H1 (cell line): Measurements from ENCODE around the gene TACC2. TPM values are rescaled to one million over a fixed set of nuclear protein-coding genes. Genes with fewer than 3 reads are reported as not detected.
"Not testable (repeated sequence)": the region's sequence is repeated elsewhere in the genome, so short reads cannot be mapped to it uniquely, and the experiment has no call there.

Experiments
- CTCF ChIA-PET: fragments of 300-600 bp; sonication (Branson Sonifier 250); formaldehyde crosslinking; loops from one replicate; lab custom pipeline; 2021; ENCODE audit not compliant: partially characterized antibody; lab: Charles Lee
- POLR2A ChIA-PET: fragments of 300-600 bp; sonication (Branson Sonifier 250); formaldehyde crosslinking; loops from one replicate; lab custom pipeline; 2021; ENCODE audit warnings: inconsistent platforms; ENCODE audit not compliant: partially characterized antibody; lab: Charles Lee
- DNase-seq, 2 experiments: peaks; one replicate each; pipeline versions ENCODE4 v3.0.0 to v3.0.0-alpha.2; 2010 to 2022; ENCODE audit warnings: low spot score in 2 of 2, low read depth in 1 of 2, mixed read lengths in 1 of 2
- FAIRE-seq: peaks from 2 replicates; lab custom pipeline; 2011; peaks lifted over from hg19 to GRCh38; lab: Jason Lieb, UNC
- H2AFZ ChIP-seq: 2 replicates; pipeline ENCODE4 v1.8.1; 2012; ENCODE audit warnings: low read length, inconsistent platforms
- H2AK5ac ChIP-seq: 2 replicates; pipeline ENCODE4 v1.6.1; 2013; ENCODE audit warnings: low read depth, low read length
- H2BK120ac ChIP-seq: replicated peaks from 2 replicates; pipeline ENCODE3; 2013; ENCODE audit warnings: low read depth, low read length, inconsistent platforms
- H2BK12ac ChIP-seq: 2 replicates; pipeline ENCODE4 v1.6.1; 2013; ENCODE audit warnings: low read depth, low read length
- H2BK15ac ChIP-seq: 2 replicates; pipeline ENCODE4 v1.6.1; 2013; ENCODE audit warnings: low read length
- H2BK20ac ChIP-seq: 2 replicates; pipeline ENCODE4 v1.6.1; 2013; ENCODE audit warnings: low read length
- H2BK5ac ChIP-seq: 2 replicates; pipeline ENCODE4 v1.6.1; 2013; ENCODE audit warnings: low read depth, low read length
- H3K14ac ChIP-seq: 2 replicates; pipeline ENCODE4 v1.6.1; 2013; ENCODE audit warnings: inconsistent platforms; ENCODE audit not compliant: insufficient read length
- H3K18ac ChIP-seq: 2 replicates; pipeline ENCODE4 v1.6.1; 2013; ENCODE audit warnings: low read length; ENCODE audit errors: extremely low read depth
- H3K23ac ChIP-seq: 2 replicates; pipeline ENCODE4 v1.6.1; 2013; ENCODE audit warnings: inconsistent platforms; ENCODE audit not compliant: insufficient read length
- H3K23me2 ChIP-seq: 2 replicates; pipeline ENCODE4 v1.6.1; 2013; ENCODE audit warnings: low read depth, low read length
- H3K27ac ChIP-seq: 2 replicates; pipeline ENCODE4 v1.6.1; 2011; ENCODE audit warnings: low read depth, low read length, inconsistent platforms
- H3K27me3 ChIP-seq, 4 experiments: replicated peaks in 1 of 4; 1 replicate in 1 of 4; 2 replicates in 3 of 4; pipeline versions ENCODE4 v1.6.1 to v1.8.1; 2011 to 2013; ENCODE audit warnings: low read length in 3 of 4, mild to moderate bottlenecking in 3 of 4, inconsistent platforms in 2 of 4, mixed read lengths in 2 of 4, moderate library complexity in 1 of 4; ENCODE audit not compliant: control insufficient read depth in 3 of 4, insufficient read depth in 3 of 4; ENCODE audit errors: extremely low read depth in 1 of 4
- H3K36me3 ChIP-seq, 4 experiments: 2 replicates each; pipeline versions ENCODE4 v1.6.1 to v1.8.1; 2011 to 2013; ENCODE audit warnings: mild to moderate bottlenecking in 4 of 4, low read length in 3 of 4, moderate library complexity in 2 of 4, control low read depth in 1 of 4, inconsistent platforms in 1 of 4; ENCODE audit not compliant: insufficient read depth in 4 of 4, control insufficient read depth in 2 of 4
- H3K4ac ChIP-seq: replicated peaks from 2 replicates; pipeline ENCODE3; 2013; ENCODE audit warnings: low read length, low read depth, mixed read lengths, inconsistent platforms; ENCODE audit not compliant: insufficient read length
- H3K4me1 ChIP-seq, 4 experiments: replicated peaks in 1 of 4; 1 replicate in 1 of 4; 2 replicates in 3 of 4; pipeline versions ENCODE4 v1.6.1 to v1.8.1; 2011 to 2013; ENCODE audit warnings: low read length in 3 of 4, inconsistent platforms in 2 of 4, mixed read lengths in 1 of 4; ENCODE audit not compliant: insufficient read depth in 4 of 4, control insufficient read depth in 3 of 4
- H3K4me2 ChIP-seq, 2 experiments: 2 replicates each; pipeline versions ENCODE4 v1.6.1 to v1.8.1; 2011 to 2013; ENCODE audit warnings: low read depth in 2 of 2, low read length in 2 of 2, control low read depth in 1 of 2, inconsistent platforms in 1 of 2, mild to moderate bottlenecking in 1 of 2; ENCODE audit not compliant: insufficient read depth in 1 of 2
- H3K4me3 ChIP-seq, 4 experiments: fragments of 200-600, 300-600 bp in 1 of 4; sonication (generic), shearing (Covaris generic), sonication (Bioruptor Twin) in 1 of 4; 2 replicates each; pipeline versions ENCODE4 v1.5.1 to v1.8.1; 2011 to 2016; ENCODE audit warnings: low read length in 4 of 4, low read depth in 3 of 4, control low read depth in 2 of 4, inconsistent platforms in 2 of 4, mild to moderate bottlenecking in 2 of 4, mixed read lengths in 1 of 4, moderate library complexity in 1 of 4; ENCODE audit not compliant: insufficient read depth in 2 of 4; ENCODE audit errors: extremely low read depth in 1 of 4
- H3K56ac ChIP-seq: replicated peaks from 2 replicates; pipeline ENCODE3; 2013; ENCODE audit warnings: low read depth, mild to moderate bottlenecking, mixed read lengths, low read length, inconsistent platforms; ENCODE audit not compliant: insufficient read length
- H3K79me1 ChIP-seq: 2 replicates; pipeline ENCODE4 v1.6.1; 2013; ENCODE audit warnings: low read depth, low read length, control low read depth
- H3K79me2 ChIP-seq, 2 experiments: 2 replicates each; pipeline versions ENCODE4 v1.6.1 to v1.8.1; 2012 to 2013; ENCODE audit warnings: low read length in 2 of 2, mild to moderate bottlenecking in 2 of 2, inconsistent platforms in 1 of 2; ENCODE audit not compliant: insufficient read depth in 2 of 2, control insufficient read depth in 1 of 2
- H3K9ac ChIP-seq, 4 experiments: replicated peaks in 1 of 4; 1 replicate in 1 of 4; 2 replicates in 3 of 4; pipeline versions ENCODE4 v1.6.1 to v1.8.1; 2011 to 2013; ENCODE audit warnings: low read depth in 3 of 4, low read length in 3 of 4, control low read depth in 2 of 4, mild to moderate bottlenecking in 2 of 4, moderate library complexity in 2 of 4, inconsistent platforms in 1 of 4; ENCODE audit errors: extremely low read depth in 1 of 4
- H3K9me3 ChIP-seq, 2 experiments: 2 replicates each; pipeline versions ENCODE4 v1.6.1 to v1.8.1; 2012 to 2013; ENCODE audit warnings: mild to moderate bottlenecking in 2 of 2, moderate library complexity in 2 of 2, control low read depth in 1 of 2, inconsistent platforms in 1 of 2, low read depth in 1 of 2, low read length in 1 of 2, mixed read lengths in 1 of 2; ENCODE audit not compliant: insufficient read depth in 2 of 2
- H4K20me1 ChIP-seq, 2 experiments: replicated peaks in 1 of 2; 2 replicates each; pipeline versions ENCODE3 to v1.8.1; 2011 to 2013; ENCODE audit warnings: inconsistent platforms in 2 of 2, low read length in 2 of 2, mild to moderate bottlenecking in 1 of 2; ENCODE audit not compliant: insufficient read depth in 2 of 2, control insufficient read depth in 1 of 2
- H4K5ac ChIP-seq: 2 replicates; pipeline ENCODE4 v1.6.1; 2013; ENCODE audit warnings: low read length, low read depth, mixed read lengths, inconsistent platforms; ENCODE audit not compliant: insufficient read length
- H4K8ac ChIP-seq: 2 replicates; pipeline ENCODE4 v1.8.0; 2013; ENCODE audit warnings: mild to moderate bottlenecking, moderate library complexity, low read length, inconsistent platforms; ENCODE audit not compliant: insufficient read depth; ENCODE audit errors: extremely low read depth
- H4K91ac ChIP-seq: replicated peaks from 2 replicates; pipeline ENCODE3; 2013; ENCODE audit warnings: low read length, mixed read lengths, inconsistent platforms; ENCODE audit not compliant: insufficient read length
- WGBS, 2 experiments: shearing (Covaris generic) in 1 of 2; methylation state at CpG; one replicate each; pipeline versions ENCODE4 v1.1.6 to v1.1.7; 2013 to 2015; ENCODE audit warnings: low lambda C conversion rate in 2 of 2, mixed read lengths in 2 of 2, inconsistent platforms in 1 of 2, low coverage in 1 of 2, missing lambda C conversion rate in 1 of 2; ENCODE audit not compliant: insufficient replicate concordance in 2 of 2, insufficient coverage in 1 of 2, insufficient read length in 1 of 2; ENCODE audit errors: extremely low coverage in 1 of 2, missing lambda C conversion rate in 1 of 2; 5-methylcytosine and 5-hydroxymethylcytosine counted together
- polyA plus RNA-seq, 7 experiments: library from polyadenylated mRNA; depleted of rRNA in 3 of 7; stranded (reverse) in 5 of 7; unstranded in 2 of 7; fragments of >200 nt in 5 of 7; fragments of 200-250 nt in 2 of 7; gene quantifications; 1 replicate in 5 of 7; 2 replicates in 1 of 7; 4 replicates in 1 of 7; pipeline versions ENCODE4 v1.2.1 to v1.2.3, GENCODE V29; 2011 to 2013; ENCODE audit warnings: missing spikeins in 2 of 7, mixed read lengths in 2 of 7
- total RNA-seq: library from RNA; stranded (reverse); fragmentation: NEBNext Ultra II Directional; extraction: Animal tissue kit (Norgen Biotek cat#: 25700); gene quantifications from 2 replicates; pipeline ENCODE4 v1.2.1, GENCODE V29; 2021

TACC2 gene
- total and polyA plus RNA-seq, 2 of the 8 experiments (the other 6 are each of a cell fraction or from before 2014, with no cell fraction given) = 21.2 to 46.6 TPM

GRCh38 chr10:122075876-122076275, 86.9 kb downstream of the TACC2 start:
- H2BK12ac ChIP-seq, POLR2A ChIA-PET, H3K9me3 ChIP-seq, H2BK20ac ChIP-seq, H3K23ac ChIP-seq, H3K4ac ChIP-seq, H2BK15ac ChIP-seq, H3K4me2 ChIP-seq, H3K79me2 ChIP-seq, H3K27ac ChIP-seq, H3K9ac ChIP-seq, H2BK5ac ChIP-seq, H3K14ac ChIP-seq, H4K20me1 ChIP-seq, H3K4me3 ChIP-seq, H3K56ac ChIP-seq, H3K36me3 ChIP-seq, H2AFZ ChIP-seq, H4K8ac ChIP-seq, H3K27me3 ChIP-seq, H4K91ac ChIP-seq, H2AK5ac ChIP-seq, H2BK120ac ChIP-seq, H3K23me2 ChIP-seq, H4K5ac ChIP-seq, H3K4me1 ChIP-seq, H3K79me1 ChIP-seq, FAIRE-seq, DNase-seq, H3K18ac ChIP-seq: not testable (repeated sequence)
- CTCF ChIA-PET = interaction anchor here (0.6 to 1.4 kb wide), 6 partner anchors 9 to 165 kb away, joined by 3 to 7 read pairs (median 4); no protein-coding TSS in a partner anchor
- 97% methylated on average over 6 of the region's 6 CpGs; no CpG with 5 or more reads in 1 of the 2 experiments for WGBS, 2 experiments
